Peyer's patch (tissue), 4 donors: ENCODE measurements around the gene PLAC1.

ENCODE experiments used
- POLR2A ChIP-seq, 2 donors: fragments of 450-650 bp; IDR thresholded peaks; one replicate each; pipeline ENCODE4 v1.5.1; 2017; ENCODE audit warnings: antibody characterized with exemption in 2 of 2, mild to moderate bottlenecking in 2 of 2, moderate library complexity in 2 of 2
- TF ChIP-seq, protein P1 (sequence below), 6 experiments: fragments of 450-650 bp in 4 of 6; fragments of 200-600 bp in 2 of 6; sonication (generic) in 1 of 6; IDR thresholded peaks; one replicate each; pipeline ENCODE4 v1.5.1; 2017 to 2019; ENCODE audit warnings: antibody characterized with exemption in 6 of 6, mild to moderate bottlenecking in 3 of 6, moderate library complexity in 1 of 6

DNA sequence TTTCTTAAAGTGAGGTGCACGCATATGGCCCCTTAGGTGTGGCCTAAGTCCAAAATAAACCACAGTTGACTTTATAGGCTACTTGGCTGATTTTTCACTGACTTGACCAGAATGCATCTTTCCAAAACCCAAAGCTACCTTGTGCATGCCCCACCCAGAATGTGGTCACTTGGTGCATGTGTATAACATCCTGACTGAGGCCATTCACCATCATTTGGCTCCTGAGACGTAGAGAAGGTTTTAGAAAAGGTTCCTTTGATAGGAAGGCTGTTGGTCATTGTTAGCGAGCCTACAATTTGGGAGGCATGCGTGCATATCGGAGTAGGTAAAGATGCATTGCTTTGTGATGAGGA is 84.6 kb downstream of the PLAC1 start:
- TF ChIP-seq POLR2A (IDR thresholded peaks at IDR 0.05), result no peak
- TF ChIP-seq, protein P1, sequence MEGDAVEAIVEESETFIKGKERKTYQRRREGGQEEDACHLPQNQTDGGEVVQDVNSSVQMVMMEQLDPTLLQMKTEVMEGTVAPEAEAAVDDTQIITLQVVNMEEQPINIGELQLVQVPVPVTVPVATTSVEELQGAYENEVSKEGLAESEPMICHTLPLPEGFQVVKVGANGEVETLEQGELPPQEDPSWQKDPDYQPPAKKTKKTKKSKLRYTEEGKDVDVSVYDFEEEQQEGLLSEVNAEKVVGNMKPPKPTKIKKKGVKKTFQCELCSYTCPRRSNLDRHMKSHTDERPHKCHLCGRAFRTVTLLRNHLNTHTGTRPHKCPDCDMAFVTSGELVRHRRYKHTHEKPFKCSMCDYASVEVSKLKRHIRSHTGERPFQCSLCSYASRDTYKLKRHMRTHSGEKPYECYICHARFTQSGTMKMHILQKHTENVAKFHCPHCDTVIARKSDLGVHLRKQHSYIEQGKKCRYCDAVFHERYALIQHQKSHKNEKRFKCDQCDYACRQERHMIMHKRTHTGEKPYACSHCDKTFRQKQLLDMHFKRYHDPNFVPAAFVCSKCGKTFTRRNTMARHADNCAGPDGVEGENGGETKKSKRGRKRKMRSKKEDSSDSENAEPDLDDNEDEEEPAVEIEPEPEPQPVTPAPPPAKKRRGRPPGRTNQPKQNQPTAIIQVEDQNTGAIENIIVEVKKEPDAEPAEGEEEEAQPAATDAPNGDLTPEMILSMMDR (IDR thresholded peaks at IDR 0.05), result no peak
